Suprapubic skin (tissue), 4 donors: Measurements from ENCODE around the gene SIKE1.

Source experiments
- CTCF ChIP-seq, 2 donors: fragments of 200-600 bp in 1 of 2; fragments of 450-650 bp in 1 of 2; sonication (generic) in 1 of 2; IDR thresholded peaks; one replicate each; pipeline ENCODE4 v1.5.1; 2016 to 2019; ENCODE audit warnings: antibody characterized with exemption in 2 of 2, mild to moderate bottlenecking in 1 of 2, moderate library complexity in 1 of 2
- EP300 ChIP-seq: sonication (generic); formaldehyde crosslinking; IDR thresholded peaks from one replicate; pipeline ENCODE4 v1.6.1; 2017; ENCODE audit warnings: antibody characterized with exemption
- POLR2A ChIP-seq, 2 donors: fragments of 450-650 bp; IDR thresholded peaks; one replicate each; pipeline ENCODE4 v1.6.1; 2017; ENCODE audit warnings: antibody characterized with exemption in 2 of 2, mild to moderate bottlenecking in 2 of 2, moderate library complexity in 2 of 2
- POLR2AphosphoS5 ChIP-seq, 3 donors: sonication (generic); formaldehyde crosslinking; IDR thresholded peaks; one replicate each; pipeline ENCODE4 v1.6.1; 2017; ENCODE audit warnings: antibody characterized with exemption in 3 of 3

GRCh38 chr1:114803001-114803400 is 22.5 kb upstream of the SIKE1 start:
- TF ChIP-seq CTCF (IDR thresholded peaks at IDR 0.05): no peak
- TF ChIP-seq POLR2A (IDR thresholded peaks at IDR 0.05): no peak
- no peak for TF ChIP-seq POLR2AphosphoS5 (IDR thresholded peaks at IDR 0.05)
- TF ChIP-seq EP300: no peak
